Neural crest cell (in vitro differentiated cells): ENCODE results near the gene C19orf12. TPM values are rescaled to one million over a fixed set of nuclear protein-coding genes. Genes with fewer than 3 reads are reported as not detected.

ENCODE experiments used
- DNase-seq: peaks from one replicate; pipeline ENCODE4 v3.0.0; 2021; ENCODE audit warnings: low read depth, mixed read lengths, low spot score
- H3K27ac Mint-ChIP-seq: one replicate; pipeline ENCODE4 v1.8.0; 2021; ENCODE audit warnings: mild to moderate bottlenecking, mixed read lengths; ENCODE audit not compliant: unreplicated experiment
- H3K27me3 Mint-ChIP-seq: 2 replicates; pipeline ENCODE4 v1.8.0; 2021; ENCODE audit warnings: low read depth, mild to moderate bottlenecking, mixed read lengths
- H3K36me3 Mint-ChIP-seq: 2 replicates; pipeline ENCODE4 v1.8.0; 2021; ENCODE audit warnings: low read depth, mild to moderate bottlenecking, mixed read lengths
- H3K4me1 Mint-ChIP-seq: 2 replicates; pipeline ENCODE4 v1.8.0; 2021; ENCODE audit warnings: mixed read lengths
- H3K4me3 Mint-ChIP-seq: one replicate; pipeline ENCODE4 v1.8.0; 2021; ENCODE audit warnings: mild to moderate bottlenecking, mixed read lengths
- H3K9me3 Mint-ChIP-seq: 2 replicates; pipeline ENCODE4 v1.8.0; 2021; ENCODE audit warnings: mixed read lengths
- total RNA-seq: library from RNA; stranded (reverse); gene quantifications from 2 replicates; pipeline ENCODE4 v1.2.1, GENCODE V29; 2021
- TF ChIP-seq, protein P1 (sequence below): fragments of 200-600 bp; sonication (generic); conservative IDR thresholded peaks from 2 replicates; pipeline ENCODE4 v1.5.0; 2021; ENCODE audit warnings: antibody characterized with exemption, mild to moderate bottlenecking

The C19orf12 gene
- total RNA-seq, 1 donor from 2014 or later: 38.1 TPM

DNA sequence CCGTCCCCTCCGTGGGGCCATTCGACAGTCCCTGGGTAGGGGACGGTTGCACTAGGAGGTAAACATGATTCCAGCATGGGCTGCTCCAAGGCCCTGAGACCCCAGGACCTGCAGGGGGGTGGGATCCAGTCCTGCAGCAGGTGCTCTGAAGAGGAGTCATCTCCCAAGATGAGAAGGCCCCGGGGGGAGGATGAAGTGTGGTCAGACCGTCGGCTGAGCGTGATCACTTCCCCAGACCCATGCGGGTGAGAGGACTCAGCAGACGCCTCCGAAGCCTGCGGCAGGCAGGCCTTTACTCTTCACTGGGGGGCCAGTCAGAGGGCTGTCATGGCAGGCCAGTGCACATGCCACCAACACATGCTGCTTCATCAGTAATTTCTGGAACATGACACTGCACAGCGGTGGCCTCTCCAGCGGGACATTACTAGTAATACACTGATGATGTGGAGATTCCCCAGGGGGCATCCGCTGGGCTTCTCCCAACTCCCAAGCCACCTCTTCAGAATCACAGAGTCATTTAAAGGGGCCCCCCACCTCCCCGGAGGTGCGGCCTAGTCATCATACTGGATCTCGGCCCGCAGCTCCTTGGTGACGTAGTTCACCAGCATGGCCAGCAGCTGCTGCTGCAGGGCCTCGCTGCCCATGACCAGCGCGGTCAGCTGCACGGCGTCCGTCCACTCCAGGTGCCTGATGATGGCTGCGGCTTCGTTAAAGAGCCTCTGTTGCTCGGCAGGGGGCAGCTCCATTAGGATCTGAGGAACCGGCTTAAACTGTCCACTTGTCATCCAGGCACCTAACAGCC lies 12.7 kb downstream of the C19orf12 start:
- no peaks in the 10 kb centered on the region for H3K27me3 Mint-ChIP-seq
- H3K4me1 Mint-ChIP-seq: no peaks in the 10 kb centered on the region
- no peak overlapping the region for H3K27ac Mint-ChIP-seq
- DNase-seq: no peak
- H3K4me3 Mint-ChIP-seq: no peak overlapping the region
- H3K36me3 Mint-ChIP-seq: peaks cover 3% of the 10 kb centered on the region
- H3K9me3 Mint-ChIP-seq: no peaks in the 10 kb centered on the region
- TF ChIP-seq, protein P1, sequence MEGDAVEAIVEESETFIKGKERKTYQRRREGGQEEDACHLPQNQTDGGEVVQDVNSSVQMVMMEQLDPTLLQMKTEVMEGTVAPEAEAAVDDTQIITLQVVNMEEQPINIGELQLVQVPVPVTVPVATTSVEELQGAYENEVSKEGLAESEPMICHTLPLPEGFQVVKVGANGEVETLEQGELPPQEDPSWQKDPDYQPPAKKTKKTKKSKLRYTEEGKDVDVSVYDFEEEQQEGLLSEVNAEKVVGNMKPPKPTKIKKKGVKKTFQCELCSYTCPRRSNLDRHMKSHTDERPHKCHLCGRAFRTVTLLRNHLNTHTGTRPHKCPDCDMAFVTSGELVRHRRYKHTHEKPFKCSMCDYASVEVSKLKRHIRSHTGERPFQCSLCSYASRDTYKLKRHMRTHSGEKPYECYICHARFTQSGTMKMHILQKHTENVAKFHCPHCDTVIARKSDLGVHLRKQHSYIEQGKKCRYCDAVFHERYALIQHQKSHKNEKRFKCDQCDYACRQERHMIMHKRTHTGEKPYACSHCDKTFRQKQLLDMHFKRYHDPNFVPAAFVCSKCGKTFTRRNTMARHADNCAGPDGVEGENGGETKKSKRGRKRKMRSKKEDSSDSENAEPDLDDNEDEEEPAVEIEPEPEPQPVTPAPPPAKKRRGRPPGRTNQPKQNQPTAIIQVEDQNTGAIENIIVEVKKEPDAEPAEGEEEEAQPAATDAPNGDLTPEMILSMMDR: no peak

DNA sequence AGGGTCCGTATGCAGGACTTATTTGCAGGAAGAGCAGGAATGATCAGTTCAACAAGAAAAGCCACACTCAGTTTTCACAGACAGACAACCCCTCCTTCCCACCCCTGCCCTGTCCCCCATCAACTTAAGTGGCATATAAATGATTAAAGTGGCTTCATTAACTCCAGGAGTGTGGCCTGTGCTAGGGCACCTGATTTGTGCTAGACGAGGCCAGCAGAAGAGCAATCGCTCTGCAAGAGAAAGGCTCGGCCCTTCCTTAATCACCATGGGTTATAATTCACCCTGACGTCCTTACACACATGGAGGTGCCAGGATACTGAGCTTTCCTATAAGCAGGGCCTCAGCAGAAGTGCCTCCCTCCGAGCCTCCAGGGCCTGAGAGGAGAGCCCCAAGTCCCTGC lies 14.6 kb downstream of the C19orf12 start:
- no peak overlapping the region for H3K27ac Mint-ChIP-seq
- TF ChIP-seq, protein P1: no peak
- no peak for DNase-seq
- no peak overlapping the region for H3K4me3 Mint-ChIP-seq
- peaks cover 3% of the 10 kb centered on the region for H3K36me3 Mint-ChIP-seq
- H3K4me1 Mint-ChIP-seq: no peaks in the 10 kb centered on the region
- no peaks in the 10 kb centered on the region for H3K9me3 Mint-ChIP-seq
- H3K27me3 Mint-ChIP-seq: no peaks in the 10 kb centered on the region

DNA sequence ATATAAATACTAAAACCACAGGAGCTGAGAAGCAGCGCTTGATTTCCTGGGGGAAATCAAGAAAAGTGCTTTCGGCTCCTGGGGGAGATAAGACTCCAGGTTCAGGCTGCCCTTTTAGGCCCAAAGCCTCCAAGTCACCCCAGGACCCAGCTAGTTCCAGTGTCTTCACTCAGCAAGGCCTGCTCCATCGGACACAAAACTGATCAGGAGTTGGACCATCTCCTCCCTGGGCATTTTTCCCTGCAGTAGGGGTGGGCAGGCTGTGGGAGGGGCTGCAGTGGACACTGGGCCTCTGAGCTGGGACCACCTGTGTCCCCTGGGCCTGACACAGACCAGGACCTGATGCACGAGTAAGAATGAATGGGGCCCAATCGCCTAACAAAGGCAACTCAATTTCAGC lies 15.2 kb downstream of the C19orf12 start:
- Mint-ChIP-seq H3K4me1 (peaks cover 1% of the 10 kb centered on the region), H3K27ac (peak overlapping the region; percentile 12), H3K4me3 (no peak overlapping the region), H3K36me3 (peaks cover under 1% of the 10 kb centered on the region), H3K27me3 (no peaks in the 10 kb centered on the region), H3K9me3 (no peaks in the 10 kb centered on the region)
- TF ChIP-seq, protein P1: no peak
- no peak for DNase-seq

DNA sequence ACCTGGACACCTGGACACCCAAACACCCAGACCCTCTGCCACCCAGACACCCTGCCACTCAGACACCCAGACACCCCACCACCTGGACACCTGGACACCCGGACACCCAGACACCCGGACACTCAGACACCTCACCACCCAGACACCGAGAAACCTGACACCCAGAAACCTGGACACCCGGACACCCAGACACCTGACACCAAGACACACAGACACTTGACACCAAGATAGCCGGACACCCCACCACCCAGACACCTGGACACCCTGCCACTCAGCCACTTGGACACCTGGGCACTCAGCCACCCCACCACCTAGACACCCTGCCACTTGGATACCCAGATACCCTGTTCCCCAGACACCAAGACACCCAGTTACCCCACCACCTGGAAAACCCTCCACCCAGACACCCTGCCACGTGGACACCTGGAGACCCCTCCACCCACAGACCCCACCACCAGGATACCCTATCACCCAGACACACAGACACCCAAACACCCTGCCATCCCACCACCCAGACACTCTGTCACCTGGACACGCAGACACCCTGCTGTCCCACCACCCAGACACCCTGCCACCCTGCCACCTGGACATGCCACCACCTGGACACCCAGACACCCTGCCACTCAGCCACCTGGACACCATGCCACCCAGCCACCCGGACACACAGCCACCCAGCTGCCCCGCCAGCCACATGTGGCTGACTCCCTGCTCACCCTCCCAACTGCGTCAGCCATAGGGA lies 17.4 kb downstream of the C19orf12 start:
- no peaks in the 10 kb centered on the region for H3K27me3 Mint-ChIP-seq
- no peaks in the 10 kb centered on the region for H3K36me3 Mint-ChIP-seq
- no peak for DNase-seq
- peaks cover 7% of the 10 kb centered on the region for H3K4me1 Mint-ChIP-seq
- no peaks in the 10 kb centered on the region for H3K9me3 Mint-ChIP-seq
- TF ChIP-seq, protein P1: no peak
- H3K27ac Mint-ChIP-seq: no peak overlapping the region
- peak overlapping the region; percentile 49 for H3K4me3 Mint-ChIP-seq

DNA sequence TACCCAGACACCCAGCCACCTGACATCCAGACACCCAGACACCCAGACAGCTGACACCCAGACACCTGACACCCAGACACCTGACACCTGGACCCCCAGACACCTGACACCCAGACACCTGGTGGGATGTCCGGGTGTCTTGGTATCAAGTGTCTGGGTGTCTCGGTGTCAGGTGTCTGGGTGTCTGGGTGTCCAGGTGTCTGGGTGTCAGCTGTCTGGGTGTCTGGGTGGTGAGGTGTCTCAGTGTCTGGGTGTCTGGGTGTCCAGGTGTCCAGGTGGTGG lies 18.6 kb downstream of the C19orf12 start:
- Mint-ChIP-seq H3K27me3 (no peaks in the 10 kb centered on the region), H3K9me3 (no peaks in the 10 kb centered on the region), H3K4me1 (peaks cover 7% of the 10 kb centered on the region), H3K36me3 (no peaks in the 10 kb centered on the region), H3K4me3 (no peak overlapping the region), H3K27ac (no peak overlapping the region)
- DNase-seq: no peak
- TF ChIP-seq, protein P1: no peak
